Testis (tissue), 2 donors: ENCODE data around the gene TRIO.

Source experiments
- CTCF ChIP-seq, 3 experiments: fragments of 450-650 bp in 2 of 3; fragments of 200-600 bp in 1 of 3; sonication (generic) in 1 of 3; IDR thresholded peaks; one replicate each; pipeline ENCODE4 v1.5.1; 2016 to 2019; ENCODE audit warnings: antibody characterized with exemption in 3 of 3, mild to moderate bottlenecking in 2 of 3, moderate library complexity in 1 of 3
- POLR2A ChIP-seq: fragments of 450-650 bp; IDR thresholded peaks from one replicate; pipeline ENCODE4 v1.6.1; 2017; ENCODE audit warnings: antibody characterized with exemption, mild to moderate bottlenecking, moderate library complexity

DNA sequence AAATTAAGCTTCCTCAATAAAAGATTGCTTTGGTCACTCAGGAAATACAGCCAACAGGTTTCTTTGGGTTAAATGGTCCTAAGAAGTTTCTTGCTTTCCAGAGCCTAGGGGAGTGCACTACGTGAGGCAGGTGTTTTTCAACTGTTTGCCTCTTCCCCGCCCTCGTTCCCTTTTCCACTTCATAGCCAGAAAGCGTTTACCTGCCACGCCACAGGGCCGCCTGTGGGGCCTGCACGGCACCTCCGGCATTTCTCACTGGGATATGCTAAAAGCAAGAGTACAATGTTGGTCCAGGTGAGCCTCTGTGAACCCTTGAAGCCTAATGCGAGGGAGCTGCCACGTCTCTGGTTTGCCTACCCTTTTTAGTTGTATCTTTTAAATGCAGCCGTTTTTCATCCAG, 270.9 kb downstream of the TRIO start:
- no peak for TF ChIP-seq CTCF (IDR thresholded peaks at IDR 0.05)
- no peak for TF ChIP-seq POLR2A
